Lower leg skin (tissue), 4 donors: Measurements from ENCODE around the gene RPGR. TPM values are rescaled to one million over a fixed set of nuclear protein-coding genes. Genes with fewer than 3 reads are reported as not detected.

Experiments used
- DNase-seq, 2 donors: peaks; one replicate each; pipeline ENCODE4 v3.0.0-alpha.2; 2019; ENCODE audit warnings: low spot score in 2 of 2
- H3K4me3 ChIP-seq: fragments of 200-600 bp; sonication (generic); 2 replicates; pipeline ENCODE4 v1.5.1; 2017; ENCODE audit warnings: mild to moderate bottlenecking, low read depth; ENCODE audit not compliant: poor library complexity, severe bottlenecking
- CTCF ChIP-seq, 3 donors: fragments of 450-650 bp; IDR thresholded peaks; one replicate each; pipeline ENCODE4 v1.5.1; 2016; ENCODE audit warnings: antibody characterized with exemption in 3 of 3, mild to moderate bottlenecking in 3 of 3, moderate library complexity in 2 of 3
- POLR2A ChIP-seq, 2 donors: fragments of 450-650 bp; IDR thresholded peaks; one replicate each; pipeline ENCODE4 v1.6.1; 2016 to 2017; ENCODE audit warnings: antibody characterized with exemption in 2 of 2, mild to moderate bottlenecking in 1 of 2, moderate library complexity in 1 of 2
- WGBS, 2 donors: methylation state at CpG; one replicate each; pipeline ENCODE4 v1.1.5; 2018; 5-methylcytosine and 5-hydroxymethylcytosine counted together
- intact Hi-C: fragments of 100-400 bp; cut with DNase I; formaldehyde crosslinking; loops from one replicate; pipeline ENCODE4 v1.15.0; 2023; ENCODE audit warnings: low total_unique reads
- total RNA-seq, 4 donors: library from RNA; depleted of rRNA; stranded (reverse); fragments of >200 nt; gene quantifications; one replicate each; pipeline ENCODE4 v1.1.0, GENCODE V29; 2016

The RPGR gene
- total RNA-seq, 4 donors from 2014 or later: 4.1 to 33.4 (median 19.4) TPM

- no peak overlapping the region for H3K4me3 ChIP-seq
- TF ChIP-seq POLR2A (IDR thresholded peaks at IDR 0.05) (no peak), CTCF (IDR thresholded peaks at IDR 0.05) (no peak)
- DNase-seq: no peak
- intact Hi-C loops: no loop called here
- 56 to 70% methylated on average over 2 of the region's 2 CpGs for WGBS, 2 donors
Observed at GRCh38 chrX:38275615-38276014, 51.7 kb downstream of the RPGR start.

GRCh38 chrX:38273453-38273852 lies 53.9 kb downstream of the RPGR start:
- no peak for DNase-seq
- TF ChIP-seq POLR2A (IDR thresholded peaks at IDR 0.05) (no peak), CTCF (IDR thresholded peaks at IDR 0.05) (no peak)
- no peak overlapping the region for H3K4me3 ChIP-seq
- intact Hi-C loops: no loop called here
- WGBS, 2 donors: 80 to 92% methylated on average over 1 of the region's 1 CpG

- no peak overlapping the region for H3K4me3 ChIP-seq
- no peak for DNase-seq
- intact Hi-C loops: no loop called here
- TF ChIP-seq CTCF (IDR thresholded peaks at IDR 0.05) (no peak), POLR2A (IDR thresholded peaks at IDR 0.05) (no peak)
Observed at GRCh38 chrX:38271154-38271716, 56.1 kb downstream of the RPGR start.

- intact Hi-C loops: no loop called here
- no peak for DNase-seq
- no peak overlapping the region for H3K4me3 ChIP-seq
- TF ChIP-seq POLR2A (IDR thresholded peaks at IDR 0.05): no peak
- no peak for TF ChIP-seq CTCF (IDR thresholded peaks at IDR 0.05)
- 92% methylated on average over 3 of the region's 3 CpGs for WGBS, 2 donors
Observed at GRCh38 chrX:38268011-38268410, 59.3 kb downstream of the RPGR start.

- no peak overlapping the region for H3K4me3 ChIP-seq
- intact Hi-C loops: no loop called here
- WGBS, 2 donors: 66 to 74% methylated on average over 9 of the region's 9 CpGs
- TF ChIP-seq POLR2A (IDR thresholded peaks at IDR 0.05) (no peak), CTCF (IDR thresholded peaks at IDR 0.05) (no peak)
- DNase-seq: no peak
Observed at GRCh38 chrX:38262715-38263620, 64.3 kb downstream of the RPGR start.
